ENCODE measurements around the gene ABO.

Gene ABO

DNA sequence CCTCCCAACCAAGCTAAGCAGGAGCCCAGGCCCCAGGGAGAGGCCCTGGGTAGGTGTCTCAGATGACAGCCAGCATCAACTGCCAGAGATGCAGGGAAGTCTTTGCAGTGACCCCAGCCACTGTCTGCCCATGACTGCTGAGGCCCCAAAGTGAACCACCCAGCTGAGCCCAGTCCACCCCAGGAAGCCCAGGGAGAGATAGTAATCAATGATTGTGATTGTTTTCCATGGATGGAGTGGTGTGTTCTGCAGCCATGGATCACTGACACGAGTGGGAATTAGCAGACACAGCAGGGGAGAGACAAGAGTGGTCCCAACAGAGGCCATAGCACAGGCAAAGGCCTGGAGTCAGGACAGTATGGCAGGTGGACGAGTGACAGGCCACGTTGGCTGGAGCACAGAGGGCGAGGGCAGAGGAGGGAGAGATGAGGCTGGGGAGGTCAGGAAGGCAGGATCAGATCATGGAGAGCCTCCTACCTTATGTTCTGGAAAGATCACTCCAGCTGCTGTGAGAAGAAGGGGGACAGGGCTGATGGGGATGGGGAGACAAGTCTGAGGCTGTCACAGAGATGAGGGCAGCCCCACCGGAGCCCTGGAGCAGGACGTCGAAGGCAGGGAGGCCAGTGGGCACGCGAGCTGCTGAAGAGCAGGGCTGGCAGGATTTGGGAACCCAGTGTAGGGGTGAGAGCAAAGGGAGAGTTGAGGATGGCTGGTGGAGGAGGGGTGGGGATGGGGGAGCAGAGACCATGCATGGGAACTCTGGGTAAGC lies 14.5 kb downstream of the ABO start:
- H3K4me3 ChIP-seq (ENCODE audit: low read depth, low read length), result no peak overlapping the region
- TF ChIP-seq, protein P1, sequence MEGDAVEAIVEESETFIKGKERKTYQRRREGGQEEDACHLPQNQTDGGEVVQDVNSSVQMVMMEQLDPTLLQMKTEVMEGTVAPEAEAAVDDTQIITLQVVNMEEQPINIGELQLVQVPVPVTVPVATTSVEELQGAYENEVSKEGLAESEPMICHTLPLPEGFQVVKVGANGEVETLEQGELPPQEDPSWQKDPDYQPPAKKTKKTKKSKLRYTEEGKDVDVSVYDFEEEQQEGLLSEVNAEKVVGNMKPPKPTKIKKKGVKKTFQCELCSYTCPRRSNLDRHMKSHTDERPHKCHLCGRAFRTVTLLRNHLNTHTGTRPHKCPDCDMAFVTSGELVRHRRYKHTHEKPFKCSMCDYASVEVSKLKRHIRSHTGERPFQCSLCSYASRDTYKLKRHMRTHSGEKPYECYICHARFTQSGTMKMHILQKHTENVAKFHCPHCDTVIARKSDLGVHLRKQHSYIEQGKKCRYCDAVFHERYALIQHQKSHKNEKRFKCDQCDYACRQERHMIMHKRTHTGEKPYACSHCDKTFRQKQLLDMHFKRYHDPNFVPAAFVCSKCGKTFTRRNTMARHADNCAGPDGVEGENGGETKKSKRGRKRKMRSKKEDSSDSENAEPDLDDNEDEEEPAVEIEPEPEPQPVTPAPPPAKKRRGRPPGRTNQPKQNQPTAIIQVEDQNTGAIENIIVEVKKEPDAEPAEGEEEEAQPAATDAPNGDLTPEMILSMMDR (IDR thresholded peaks at IDR 0.05; ENCODE audit: low read depth, low read length), result no peak

GRCh38 chr9:133258061-133259015 lies 16.7 kb downstream of the ABO start:
- no peak overlapping the region for H3K4me3 ChIP-seq (ENCODE audit: low read depth, low read length)
- TF ChIP-seq, protein P1 (IDR thresholded peaks at IDR 0.05; ENCODE audit: low read depth, low read length), result no peak

GRCh38 chr9:133257465-133257956 lies 17.5 kb downstream of the ABO start:
- TF ChIP-seq, protein P1 (IDR thresholded peaks at IDR 0.05; ENCODE audit: low read depth, low read length), result no peak
- no peak overlapping the region for H3K4me3 ChIP-seq (ENCODE audit: low read depth, low read length)

- H3K4me3 ChIP-seq (ENCODE audit: low read depth, low read length), result no peak overlapping the region
- TF ChIP-seq, protein P1 (IDR thresholded peaks at IDR 0.05; ENCODE audit: low read depth, low read length), result no peak
These were observed 18.3 kb downstream of the ABO start for GRCh38 chr9:133256686-133257091.

GRCh38 chr9:133256136-133256461 lies 18.9 kb downstream of the ABO start:
- no peak overlapping the region for H3K4me3 ChIP-seq (ENCODE audit: low read depth, low read length)
- TF ChIP-seq, protein P1 (IDR thresholded peaks at IDR 0.05; ENCODE audit: low read depth, low read length), result no peak

GRCh38 chr9:133255371-133256135 lies 19.4 kb downstream of the ABO start:
- TF ChIP-seq, protein P1 (IDR thresholded peaks at IDR 0.05; ENCODE audit: low read depth, low read length), result no peak
- H3K4me3 ChIP-seq (ENCODE audit: low read depth, low read length), result no peak overlapping the region

Measured in WI38 (cell line).